Right atrium auricular region (tissue), 2 donors: Measurements from ENCODE around the gene EXOC3L1. TPM values are rescaled to one million over a fixed set of nuclear protein-coding genes. Genes with fewer than 3 reads are reported as not detected.
A peak's percentile ranks its signal among the peaks of the same experiment; 100 is the strongest.

Experiments used
- DNase-seq: peaks from one replicate; pipeline ENCODE4 v3.0.0-alpha.2; 2019; ENCODE audit warnings: low spot score
- H3K27ac ChIP-seq, 2 donors: fragments of 200-600 bp; sonication (generic); 1 replicate in 1 of 2; 2 replicates in 1 of 2; pipeline ENCODE4 v1.5.1; 2016 to 2019
- H3K27me3 ChIP-seq, 2 donors: fragments of 200-600 bp; sonication (generic); one replicate each; pipeline versions ENCODE4 v1.5.1 to v1.6.0; 2017 to 2019
- H3K36me3 ChIP-seq: fragments of 200-600 bp; sonication (generic); one replicate; pipeline ENCODE4 v1.5.1; 2016
- H3K4me1 ChIP-seq, 2 donors: fragments of 200-600 bp; sonication (generic); one replicate each; pipeline versions ENCODE4 v1.5.1 to v1.6.0; 2017 to 2019
- H3K4me3 ChIP-seq, 2 donors: fragments of 200-600 bp; sonication (generic); 1 replicate in 1 of 2; 2 replicates in 1 of 2; pipeline ENCODE4 v1.5.1; 2017 to 2019; ENCODE audit warnings: mild to moderate bottlenecking in 1 of 2, moderate library complexity in 1 of 2
- H3K9me3 ChIP-seq, 2 donors: fragments of 200-600 bp; sonication (generic); one replicate each; pipeline ENCODE4 v1.5.1; 2019
- CTCF ChIP-seq, 2 donors: fragments of 200-600 bp; sonication (generic); IDR thresholded peaks; one replicate each; pipeline ENCODE4 v1.5.1; 2019; ENCODE audit warnings: antibody characterized with exemption in 2 of 2
- total RNA-seq, 2 donors: library from RNA; depleted of rRNA; stranded (reverse); fragments of >200 nt; gene quantifications; one replicate each; pipeline ENCODE4 v1.1.0, GENCODE V29; 2016

The EXOC3L1 gene
- total RNA-seq, 2 donors from 2014 or later = 2.2 to 2.5 TPM

DNA sequence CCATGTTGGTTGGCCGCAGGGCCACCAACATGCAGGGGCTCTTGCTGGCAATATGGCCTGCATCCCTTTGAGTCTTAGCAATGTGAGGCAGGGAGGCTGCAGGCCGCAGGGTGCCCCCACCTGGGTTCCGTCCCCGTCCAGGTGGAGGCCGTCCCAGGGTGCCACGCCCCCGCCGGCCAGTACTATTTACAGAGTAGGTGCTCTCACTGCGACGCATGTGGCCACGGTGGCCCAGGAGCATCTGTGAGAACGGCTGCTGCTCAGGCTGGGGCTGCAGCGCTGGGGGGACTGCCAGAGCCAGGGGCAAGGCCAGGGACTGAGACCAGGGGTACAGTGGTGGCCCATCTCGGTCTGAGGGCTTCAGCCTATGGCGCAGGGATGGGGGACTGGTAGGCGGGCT lies 9.8 kb downstream of the EXOC3L1 start:
- no peaks in the 10 kb centered on the region for H3K27me3 ChIP-seq
- DNase-seq = no peak
- no peaks in the 10 kb centered on the region for H3K36me3 ChIP-seq
- no peak overlapping the region for H3K4me3 ChIP-seq
- TF ChIP-seq CTCF (IDR thresholded peaks at IDR 0.05) = no peak
- H3K27ac ChIP-seq = no peak overlapping the region
- no peaks in the 10 kb centered on the region for H3K9me3 ChIP-seq
- peaks cover 0 to 42% of the 10 kb centered on the region in 2 donors for H3K4me1 ChIP-seq

DNA sequence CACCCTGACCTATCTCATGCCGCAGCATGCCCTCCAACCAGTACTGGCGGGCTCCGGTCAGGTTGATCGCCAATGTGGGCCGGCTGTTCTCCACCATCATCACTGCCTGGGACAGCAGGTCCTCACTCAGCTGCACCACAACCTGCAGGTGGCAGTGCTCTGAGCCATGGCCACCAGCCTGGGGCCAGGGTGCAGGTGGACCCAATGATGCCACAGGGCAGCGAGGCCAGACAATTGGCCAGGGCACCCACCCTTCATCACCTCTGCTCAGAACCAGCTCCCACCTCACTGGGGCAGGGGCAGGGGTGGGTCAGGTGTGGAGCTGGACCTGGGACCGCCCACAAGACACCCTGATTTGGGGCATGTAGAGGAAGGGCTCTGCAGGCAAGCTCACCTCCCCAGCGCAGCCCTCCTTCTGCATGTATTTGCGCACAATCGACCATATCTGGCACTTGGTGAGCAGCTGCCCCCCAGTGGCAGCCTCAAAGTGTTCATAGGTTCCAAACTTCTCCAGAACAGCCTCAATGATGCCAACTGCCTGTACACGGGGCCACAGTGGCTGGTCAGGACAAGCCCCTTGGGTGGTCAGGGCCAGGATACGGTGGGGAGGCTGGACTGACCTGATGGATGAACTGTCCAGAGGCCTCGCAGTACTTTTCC lies 10.4 kb downstream of the EXOC3L1 start:
- Histone ChIP-seq H3K27me3 (no peaks in the 10 kb centered on the region), H3K9me3 (no peaks in the 10 kb centered on the region), H3K4me3 (no peak overlapping the region), H3K36me3 (no peaks in the 10 kb centered on the region), H3K27ac (no peak overlapping the region), H3K4me1 (peaks cover 0 to 42% of the 10 kb centered on the region in 2 donors)
- no peak for DNase-seq
- TF ChIP-seq CTCF (IDR thresholded peaks at IDR 0.05) = no peak

DNA sequence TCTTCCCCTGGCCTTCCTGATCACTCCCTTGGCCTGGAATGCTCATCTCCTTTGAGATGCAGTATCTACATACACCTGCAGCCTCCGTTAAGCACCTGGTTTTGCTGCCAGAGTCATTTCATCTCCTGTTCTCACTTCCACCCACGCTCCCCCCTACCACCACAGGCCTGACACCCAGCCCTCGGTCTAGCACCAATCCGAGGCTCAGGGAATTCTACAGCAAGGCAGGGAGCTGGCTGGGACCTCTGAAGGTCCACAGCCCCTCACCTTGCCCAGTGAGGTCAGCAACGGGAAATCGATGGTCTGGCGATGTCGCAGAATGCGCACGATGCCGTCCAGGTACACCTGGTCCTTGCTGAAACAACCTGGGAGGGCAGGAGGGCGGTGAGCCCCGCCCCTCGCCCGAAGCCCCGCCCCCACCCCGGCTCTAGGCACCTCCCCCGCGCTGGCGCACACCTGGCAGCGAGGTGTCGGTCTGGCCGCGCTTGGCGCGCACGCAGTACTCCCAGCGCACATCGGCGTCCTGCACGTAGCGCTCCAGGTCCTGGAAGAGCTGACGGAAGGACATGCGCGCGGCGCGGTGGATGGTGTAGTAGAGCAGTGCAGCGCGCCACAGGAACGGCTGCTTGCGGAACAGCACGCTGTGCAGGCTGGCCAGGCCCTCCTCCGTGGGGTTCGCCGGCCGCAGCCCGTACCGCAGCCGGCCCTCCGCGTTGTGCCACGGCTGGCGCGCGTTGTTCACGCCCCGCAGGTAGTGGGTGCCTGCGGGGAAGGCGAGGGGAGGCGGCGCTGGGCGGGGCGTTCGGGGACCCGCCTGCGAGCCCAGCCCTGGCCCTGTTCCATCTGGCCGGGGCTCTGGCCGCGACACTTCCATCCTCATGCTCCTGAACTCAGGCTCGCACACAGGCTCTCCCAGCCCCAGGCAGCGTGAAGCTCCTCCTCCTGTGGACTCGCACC lies 11.9 kb downstream of the EXOC3L1 start:
- H3K27ac ChIP-seq = peak overlapping the region; percentile 66 to 82
- H3K9me3 ChIP-seq = no peaks in the 10 kb centered on the region
- H3K4me1 ChIP-seq = peaks cover 0 to 47% of the 10 kb centered on the region in 2 donors
- TF ChIP-seq CTCF (IDR thresholded peaks at IDR 0.05) = peak in 1 of 2 donors; percentile 35
- no peaks in the 10 kb centered on the region for H3K27me3 ChIP-seq
- peak overlapping the region; percentile 19 to 54 for H3K4me3 ChIP-seq
- H3K36me3 ChIP-seq = no peaks in the 10 kb centered on the region
- no peak for DNase-seq

DNA sequence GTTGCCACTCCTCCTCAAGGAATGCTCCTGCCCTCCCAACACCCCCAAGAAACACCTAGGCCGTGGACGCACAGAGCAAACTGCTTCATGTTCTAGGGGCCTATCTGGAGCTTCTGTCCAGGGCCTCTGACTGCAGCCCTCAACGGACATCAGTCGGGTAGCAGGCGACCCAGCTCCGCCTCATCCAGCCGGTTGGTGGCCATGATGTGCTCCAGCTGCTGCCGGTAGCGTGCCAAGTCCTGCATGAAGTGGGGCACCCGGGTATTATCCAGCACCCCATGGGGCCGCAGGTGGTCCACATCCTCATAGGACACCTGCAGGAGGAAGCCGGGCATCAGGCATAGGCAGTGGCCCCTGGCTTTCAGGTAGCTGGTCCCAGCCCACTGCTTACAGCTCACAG lies 13.3 kb downstream of the EXOC3L1 start:
- H3K4me1 ChIP-seq = peaks cover 0 to 49% of the 10 kb centered on the region in 2 donors
- no peak overlapping the region for H3K27ac ChIP-seq
- H3K27me3 ChIP-seq = no peaks in the 10 kb centered on the region
- H3K4me3 ChIP-seq = no peak overlapping the region
- H3K36me3 ChIP-seq = no peaks in the 10 kb centered on the region
- DNase-seq = no peak
- TF ChIP-seq CTCF (IDR thresholded peaks at IDR 0.05) = no peak
- no peaks in the 10 kb centered on the region for H3K9me3 ChIP-seq

GRCh38 chr16:67174706-67175231 lies 15.2 kb downstream of the EXOC3L1 start:
- H3K9me3 ChIP-seq = no peaks in the 10 kb centered on the region
- H3K36me3 ChIP-seq = no peaks in the 10 kb centered on the region
- H3K4me1 ChIP-seq = peaks cover 0 to 66% of the 10 kb centered on the region in 2 donors
- no peak for TF ChIP-seq CTCF (IDR thresholded peaks at IDR 0.05)
- peak overlapping the region; percentile 37 to 54 for H3K4me3 ChIP-seq
- no peak for DNase-seq
- H3K27me3 ChIP-seq = no peaks in the 10 kb centered on the region
- peak overlapping the region; percentile 90 to 96 for H3K27ac ChIP-seq
